Eye (tissue), 1 donor: ENCODE measurements around the gene RNF212.
"Not testable (repeated sequence)": the region's sequence is repeated elsewhere in the genome, so short reads cannot be mapped to it uniquely, and the experiment has no call there.

Experiments used
- DNase-seq: peaks from one replicate; pipeline ENCODE4 v3.0.0-alpha.2; 2015

RNF212 gene

DNA sequence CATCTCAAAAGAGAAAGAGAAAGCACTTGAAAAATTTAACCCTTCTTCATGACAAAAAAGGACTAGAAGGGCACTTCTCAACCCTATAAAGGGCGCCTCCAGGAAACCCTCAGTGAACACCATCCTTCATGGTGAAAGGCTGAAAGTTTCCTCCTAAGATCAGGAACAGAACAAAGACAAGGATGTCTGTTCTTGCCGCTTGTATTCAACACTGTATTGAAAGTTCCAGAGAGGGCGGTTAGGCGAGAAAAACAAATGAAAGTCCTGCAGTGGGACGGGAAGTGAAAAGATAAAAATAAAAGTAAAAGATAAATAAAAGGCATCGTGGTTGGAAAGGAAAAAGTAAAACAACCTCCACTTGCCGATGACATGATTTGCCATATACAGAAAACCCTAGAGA lies 50.9 kb downstream of the RNF212 start:
- DNase-seq: no peak

- no peak for DNase-seq
These were observed 51.6 kb downstream of the RNF212 start for GRCh38 chr4:1061760-1062159.

DNA sequence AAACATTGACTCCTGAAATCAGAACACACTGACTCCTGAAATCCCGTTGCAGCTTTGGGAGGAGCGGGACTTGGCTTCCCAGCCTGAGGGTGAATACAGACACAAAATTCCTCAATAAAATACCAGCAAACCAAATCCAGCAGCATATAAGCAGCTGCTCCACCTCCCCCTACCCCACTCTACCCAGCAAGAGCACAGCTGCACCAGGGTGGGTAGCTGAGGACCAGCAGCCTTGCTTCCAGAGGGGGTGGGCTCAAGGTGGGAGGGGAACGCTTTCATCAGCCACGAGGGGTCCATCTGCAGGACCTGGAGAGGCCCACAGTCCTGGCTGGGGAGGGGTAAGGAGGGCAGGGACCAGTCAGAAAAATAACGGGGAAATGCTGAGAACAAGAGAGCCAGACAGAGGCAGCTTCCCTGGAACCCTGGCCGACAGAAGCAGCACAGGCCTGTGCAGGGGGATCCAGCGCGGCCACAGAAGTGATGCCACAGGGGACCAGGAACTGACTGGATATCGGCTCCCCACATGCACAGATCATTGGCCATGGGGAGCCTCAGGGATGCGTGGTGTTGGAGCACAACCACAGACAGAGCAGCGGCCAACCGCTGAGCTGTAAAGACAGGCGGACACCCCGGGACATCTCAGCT lies 52.2 kb downstream of the RNF212 start:
- no peak for DNase-seq

- DNase-seq: no peak
These were observed 52.7 kb downstream of the RNF212 start for GRCh38 chr4:1060621-1061020.

DNA sequence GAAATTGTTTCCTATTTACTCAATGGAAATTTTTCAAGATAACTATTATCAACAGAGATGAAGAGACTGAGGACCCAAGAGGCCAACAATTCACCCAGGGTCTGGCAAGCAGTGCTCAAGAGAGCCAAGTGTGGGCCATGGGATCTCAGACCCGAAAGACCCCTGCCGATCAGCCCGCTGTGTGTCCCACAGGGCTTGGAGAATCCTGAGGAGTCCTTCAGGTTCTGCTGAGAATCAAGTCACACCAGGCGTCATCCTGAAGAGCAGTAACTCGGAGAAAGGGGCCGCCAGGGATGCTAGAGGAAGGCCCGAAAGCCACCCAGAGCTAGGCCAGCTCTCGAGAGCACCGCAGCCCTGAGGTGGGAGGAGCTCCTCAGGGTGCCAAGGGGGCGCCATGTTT lies 53.2 kb downstream of the RNF212 start:
- DNase-seq: no peak

GRCh38 chr4:1058997-1059665 lies 54.2 kb downstream of the RNF212 start:
- no peak for DNase-seq

DNA sequence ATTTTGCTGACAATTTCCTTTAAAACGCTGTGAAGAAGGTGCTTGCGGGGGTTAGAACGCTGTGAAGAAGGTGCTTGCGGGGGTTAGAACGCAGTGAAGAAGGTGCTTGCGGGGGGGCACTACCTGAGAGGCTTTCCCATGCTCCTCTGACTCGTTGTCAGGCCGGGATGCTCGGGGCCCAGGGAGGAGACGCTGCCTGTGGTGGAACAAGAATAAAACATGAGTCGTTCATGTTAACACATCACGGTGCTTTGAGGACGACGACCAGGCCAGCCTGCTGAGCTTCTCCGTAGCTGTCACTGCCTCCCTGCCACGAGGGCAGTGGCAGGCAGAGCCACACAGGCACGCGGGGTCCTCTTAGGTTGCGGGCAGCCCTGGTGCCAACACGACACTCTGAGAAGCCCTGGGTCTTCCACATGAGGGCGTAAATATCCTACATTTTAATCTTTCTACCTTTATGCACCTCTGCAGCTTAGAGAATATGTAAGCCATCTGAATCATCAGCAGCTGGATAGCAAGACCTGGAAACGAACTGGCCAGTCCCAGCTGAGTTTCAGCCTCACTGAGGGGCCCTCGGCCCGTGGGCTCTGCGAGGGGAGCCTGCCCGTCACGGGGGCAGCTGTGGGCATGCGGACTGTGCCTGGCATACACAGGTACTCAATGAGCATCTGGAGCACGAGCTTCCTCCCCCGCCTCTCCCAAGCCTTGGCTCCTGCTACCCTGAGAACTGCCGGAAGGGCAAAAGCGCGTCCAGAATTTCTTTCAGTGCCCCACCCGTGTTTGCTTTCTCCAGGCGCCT lies 55.0 kb downstream of the RNF212 start:
- DNase-seq: no peak

DNA sequence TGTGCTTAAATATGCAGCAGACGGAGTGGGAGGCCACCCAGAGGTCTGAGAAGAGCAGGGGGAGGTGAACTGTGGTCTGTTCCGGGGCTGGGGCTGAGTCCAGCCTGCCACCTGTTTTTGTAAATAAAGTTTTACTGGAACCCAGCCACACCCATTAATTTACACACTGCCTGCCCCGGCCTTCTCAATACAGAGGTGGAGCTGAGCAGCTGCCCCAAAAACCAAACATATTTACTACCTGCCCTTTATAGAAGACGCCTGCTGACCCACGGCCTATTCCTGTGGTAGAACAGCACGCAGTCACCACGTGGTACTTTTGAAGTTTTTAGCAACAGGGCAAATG lies 56.0 kb downstream of the RNF212 start:
- DNase-seq: no peak

DNA sequence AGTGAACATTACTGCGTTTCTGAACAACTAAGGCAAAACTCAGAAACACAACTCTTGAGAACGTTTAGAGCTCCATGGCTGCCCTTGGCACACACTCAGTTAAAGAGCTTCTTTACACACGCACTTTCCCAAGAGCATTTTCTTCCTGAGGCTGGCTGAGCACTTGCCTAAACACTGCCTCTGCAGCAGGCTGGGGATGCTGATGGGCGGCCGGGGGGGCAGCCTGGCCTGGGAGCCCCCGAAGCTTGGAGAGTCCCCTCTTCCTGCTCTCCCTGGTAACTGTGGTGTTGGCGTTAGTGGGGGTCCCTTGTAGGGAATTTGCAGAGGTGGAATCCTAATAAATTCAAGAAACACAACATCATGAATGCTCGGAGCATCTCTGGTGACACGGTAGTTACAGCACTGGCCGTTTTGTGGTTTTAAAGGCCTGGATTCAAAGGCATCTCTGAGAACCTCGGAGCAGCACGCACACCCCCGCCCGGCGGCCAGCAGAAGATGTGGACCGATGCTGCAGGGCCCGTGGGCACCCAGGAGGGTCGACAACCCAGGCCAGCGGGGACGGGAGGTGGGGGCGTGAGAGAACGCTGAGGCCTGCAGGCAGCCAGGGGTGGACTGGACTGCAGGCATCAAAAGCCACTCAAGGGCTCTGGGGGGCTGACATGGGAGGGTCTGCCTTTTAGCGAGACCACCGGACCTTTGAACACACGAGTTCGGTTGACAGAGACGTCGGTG lies 56.5 kb downstream of the RNF212 start:
- DNase-seq: no peak

DNA sequence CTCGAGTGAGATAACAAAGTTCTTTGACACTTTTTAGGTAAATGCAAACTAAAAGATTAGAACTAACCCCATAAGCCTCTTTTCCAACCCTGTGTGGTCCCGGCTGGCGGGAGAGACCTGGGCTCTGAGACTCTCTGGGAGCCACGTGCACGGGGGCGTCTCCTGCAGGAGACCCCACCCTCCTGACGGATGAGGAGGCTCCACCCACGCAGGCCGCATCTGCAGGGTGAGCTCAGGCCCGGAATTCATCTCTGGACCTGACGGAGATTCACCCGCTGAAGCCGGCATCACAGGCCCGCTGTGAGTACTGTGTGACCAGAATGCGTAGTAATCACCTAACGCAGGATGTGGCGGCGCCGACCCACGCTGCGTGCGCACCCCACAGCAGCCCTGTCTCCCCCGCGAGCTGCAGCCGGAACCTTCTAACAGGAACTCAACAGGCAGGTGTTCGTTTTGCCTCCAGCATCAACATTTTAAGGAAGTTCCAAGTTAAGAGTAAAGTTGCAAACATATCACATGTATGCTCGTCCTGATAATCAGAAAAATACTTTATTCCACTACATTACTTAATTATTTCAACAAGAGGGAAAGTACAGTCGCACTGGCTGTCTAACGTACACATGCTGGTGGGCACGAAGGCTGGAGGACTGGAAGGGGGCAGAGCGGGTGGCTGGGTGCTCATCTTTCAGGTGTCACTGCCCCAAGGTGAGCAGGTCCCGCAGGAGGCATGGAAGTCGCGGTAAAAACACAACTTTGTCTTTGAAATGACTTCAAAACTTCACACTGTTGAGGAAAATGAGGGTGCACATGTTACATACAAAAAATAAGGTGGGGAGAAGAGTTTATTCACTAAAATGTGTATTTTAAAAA lies 57.4 kb downstream of the RNF212 start:
- DNase-seq: peak; percentile 58

GRCh38 chr4:1055243-1055701 lies 58.1 kb downstream of the RNF212 start:
- DNase-seq: not testable (repeated sequence)

DNA sequence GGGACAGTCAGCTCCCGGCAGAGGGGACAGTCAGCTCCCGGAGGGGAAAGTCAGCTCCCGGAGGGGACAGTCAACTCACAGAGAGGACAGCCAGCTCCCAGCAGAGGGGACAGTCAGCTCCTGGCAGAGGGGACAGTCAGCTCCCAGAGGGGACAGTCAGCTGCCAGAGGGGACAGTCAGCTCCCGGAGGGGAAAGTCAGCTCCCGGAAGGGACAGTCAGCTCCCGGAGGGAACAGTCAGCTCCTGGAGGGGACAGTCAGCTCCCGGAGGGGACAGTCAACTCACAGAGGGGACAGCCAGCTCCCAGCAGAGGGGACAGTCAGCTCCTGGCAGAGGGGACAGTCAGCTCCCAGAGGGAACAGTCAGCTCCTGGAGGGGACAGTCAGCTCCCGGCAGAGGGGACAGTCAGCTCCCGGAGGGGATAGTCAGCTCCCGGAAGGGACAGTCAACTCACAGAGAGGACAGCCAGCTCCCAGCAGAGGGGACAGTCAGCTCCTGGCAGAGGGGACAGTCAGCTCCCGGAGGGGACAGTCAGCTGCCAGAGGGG lies 58.6 kb downstream of the RNF212 start:
- not testable (repeated sequence) for DNase-seq

GRCh38 chr4:1053891-1054290 lies 59.5 kb downstream of the RNF212 start:
- not testable (repeated sequence) for DNase-seq

DNA sequence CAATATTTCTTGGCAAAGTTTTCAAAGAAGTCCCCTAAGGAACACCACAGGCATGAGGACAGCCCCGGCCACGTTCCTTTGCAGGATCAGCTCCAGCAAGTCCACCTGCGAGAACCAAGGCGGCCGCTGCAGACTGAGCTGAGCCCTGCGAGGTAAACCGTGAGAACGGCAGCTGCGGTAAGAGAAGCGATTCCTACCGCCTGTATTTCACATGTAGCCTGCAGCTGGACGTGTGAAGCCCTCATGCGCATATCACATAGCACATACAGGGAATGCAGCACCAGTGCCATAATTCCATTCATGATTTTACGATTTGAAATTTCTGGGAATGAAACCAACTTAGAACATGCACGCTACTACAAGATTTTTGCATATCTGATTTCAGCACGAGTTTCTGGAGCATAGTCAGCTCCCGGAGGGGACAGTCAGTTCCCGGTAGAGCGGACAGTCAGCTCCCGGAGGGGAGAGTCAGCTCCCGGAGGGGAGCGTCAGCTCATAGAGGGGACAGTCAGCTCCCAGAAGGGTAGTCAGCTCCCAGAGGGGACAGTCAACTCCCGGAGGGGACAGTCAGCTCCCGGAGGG lies 60.2 kb downstream of the RNF212 start:
- DNase-seq: no peak

DNA sequence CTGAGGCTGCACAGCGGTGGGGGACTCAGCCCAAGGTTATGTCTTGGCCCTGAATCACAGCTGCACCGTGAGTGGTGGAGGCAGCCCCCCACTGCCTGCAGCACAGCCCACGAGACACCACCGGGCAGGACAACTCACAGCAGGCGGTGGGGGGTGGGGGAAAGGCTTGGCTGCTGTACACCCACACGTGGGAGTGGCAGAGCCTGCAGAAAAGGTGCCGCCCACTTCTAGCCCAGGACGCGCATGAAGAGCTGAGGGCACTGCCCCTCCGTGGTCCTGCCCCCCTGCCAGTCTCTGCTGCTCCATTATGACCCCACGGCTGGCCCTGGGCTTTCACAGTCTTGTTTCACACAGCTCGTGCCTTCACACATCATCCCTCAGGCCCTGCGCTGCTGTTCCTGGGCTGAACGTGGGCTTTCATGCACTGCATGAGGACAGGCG lies 61.1 kb downstream of the RNF212 start:
- no peak for DNase-seq

DNA sequence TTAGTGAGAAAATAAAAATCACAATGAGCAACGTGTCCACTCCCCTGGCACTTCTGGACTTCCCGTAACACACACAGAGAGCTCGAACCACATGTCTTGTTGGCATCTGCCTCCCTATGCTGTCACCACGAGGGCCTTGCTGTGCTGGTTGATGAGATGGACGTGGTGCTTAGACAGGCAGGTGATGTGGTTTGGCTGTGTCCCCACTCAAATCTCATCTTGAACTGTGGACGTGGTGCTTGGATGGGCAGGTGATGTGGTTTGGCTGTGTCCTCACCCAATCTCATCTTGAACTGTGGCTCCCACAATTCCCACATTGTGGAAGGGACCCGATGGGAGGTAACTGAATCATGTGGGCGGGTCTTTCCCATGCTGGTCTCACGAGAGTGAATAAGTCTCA lies 61.9 kb downstream of the RNF212 start:
- DNase-seq: no peak

DNA sequence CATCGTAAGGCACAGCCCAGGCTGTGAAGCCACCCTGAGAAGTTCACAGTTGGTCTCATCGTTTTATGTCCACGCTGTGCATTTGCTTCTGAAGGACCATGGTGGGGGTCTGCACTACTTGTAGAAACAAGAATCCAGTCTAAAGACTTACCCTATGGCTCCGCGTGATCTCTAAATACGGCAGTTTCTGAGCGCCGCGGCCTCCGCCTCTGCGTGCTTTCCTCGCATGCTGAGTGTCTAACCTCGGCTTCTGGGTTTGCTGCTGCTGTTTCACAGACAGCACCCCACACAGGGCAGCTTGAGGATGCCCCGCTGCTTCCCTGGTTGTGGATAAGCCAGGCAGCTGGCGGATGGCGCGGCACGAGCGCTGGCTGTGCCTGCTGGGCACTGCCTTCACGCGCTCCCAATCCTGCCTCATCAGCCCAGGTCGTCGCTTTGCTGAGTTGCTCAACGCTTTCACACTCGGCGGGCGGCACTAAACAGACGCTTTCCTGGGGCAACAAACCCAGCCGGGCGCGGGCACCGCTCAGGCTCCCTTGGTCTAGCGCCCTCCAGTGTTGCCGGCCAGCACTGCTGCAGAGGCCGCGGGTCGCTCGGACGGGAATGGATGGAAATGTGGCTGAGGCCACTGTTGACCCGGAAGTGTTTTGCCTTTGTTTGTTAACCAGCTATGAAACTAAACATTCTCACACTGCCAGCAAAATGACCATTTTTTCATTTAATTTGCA lies 62.7 kb downstream of the RNF212 start:
- DNase-seq: peak; percentile 75

DNA sequence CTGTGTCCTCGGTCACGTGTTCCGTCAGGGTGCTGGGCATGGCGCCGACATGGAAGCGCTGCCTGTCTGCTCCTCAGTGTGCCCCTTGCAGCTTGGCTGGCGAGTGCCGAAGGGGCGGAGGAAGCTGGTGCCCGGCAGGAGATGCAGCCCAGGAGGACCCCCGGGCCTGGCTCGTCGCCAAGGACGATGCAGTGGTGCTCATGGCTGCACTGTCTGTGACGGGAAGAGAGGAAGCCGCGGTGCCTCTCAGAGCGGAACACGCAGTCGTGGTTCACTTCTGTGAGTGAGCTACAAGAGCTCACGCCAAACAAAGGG lies 63.8 kb downstream of the RNF212 start:
- no peak for DNase-seq

- DNase-seq: no peak
These were observed 64.4 kb downstream of the RNF212 start for GRCh38 chr4:1048773-1049590.
